Measurements from ENCODE around the gene PLCL1.
"Not testable (repeated sequence)": the region's sequence is repeated elsewhere in the genome, so short reads cannot be mapped to it uniquely, and the experiment has no call there.

The PLCL1 gene

GRCh38 chr2:197810491-197810890 lies 6.1 kb downstream of the PLCL1 start:
- DNase-seq, result no peak

GRCh38 chr2:197813093-197813787 lies 8.8 kb downstream of the PLCL1 start:
- DNase-seq, result no peak

GRCh38 chr2:197814526-197814925 lies 10.1 kb downstream of the PLCL1 start:
- no peak for DNase-seq

GRCh38 chr2:197821550-197822289 lies 17.3 kb downstream of the PLCL1 start:
- DNase-seq, result no peak

GRCh38 chr2:197822333-197822732 lies 17.9 kb downstream of the PLCL1 start:
- no peak for DNase-seq

- no peak for DNase-seq
These were observed 23.2 kb downstream of the PLCL1 start for GRCh38 chr2:197827618-197828017.

- no peak for DNase-seq
These were observed 24.2 kb downstream of the PLCL1 start for GRCh38 chr2:197828464-197829135.

GRCh38 chr2:197834771-197835170 lies 30.4 kb downstream of the PLCL1 start:
- not testable (repeated sequence) for DNase-seq

GRCh38 chr2:197835293-197835692 lies 30.9 kb downstream of the PLCL1 start:
- no peak for DNase-seq

GRCh38 chr2:197838036-197838435 lies 33.6 kb downstream of the PLCL1 start:
- no peak for DNase-seq

- DNase-seq, result no peak
These were observed 34.2 kb downstream of the PLCL1 start for GRCh38 chr2:197838579-197838978.

- DNase-seq, result no peak
These were observed 34.9 kb downstream of the PLCL1 start for GRCh38 chr2:197839327-197839726.

- DNase-seq, result no peak
These were observed 35.5 kb downstream of the PLCL1 start for GRCh38 chr2:197839856-197840255.

GRCh38 chr2:197846128-197846527 lies 41.7 kb downstream of the PLCL1 start:
- no peak for DNase-seq

GRCh38 chr2:197846777-197847176 lies 42.4 kb downstream of the PLCL1 start:
- no peak for DNase-seq

GRCh38 chr2:197847651-197848401 lies 43.4 kb downstream of the PLCL1 start:
- DNase-seq, result no peak

GRCh38 chr2:197848602-197849001 lies 44.2 kb downstream of the PLCL1 start:
- DNase-seq, result no peak

GRCh38 chr2:197850882-197851450 lies 46.6 kb downstream of the PLCL1 start:
- DNase-seq, result no peak

GRCh38 chr2:197851451-197851850 lies 47.1 kb downstream of the PLCL1 start:
- DNase-seq, result no peak

- DNase-seq, result no peak
These were observed 47.7 kb downstream of the PLCL1 start for GRCh38 chr2:197852108-197852507.

GRCh38 chr2:197853549-197853948 lies 49.2 kb downstream of the PLCL1 start:
- DNase-seq, result no peak

- DNase-seq, result no peak
These were observed 53.2 kb downstream of the PLCL1 start for GRCh38 chr2:197857476-197858107.
